ENCODE results near the gene RALGPS2. TPM values are rescaled to one million over a fixed set of nuclear protein-coding genes. Genes with fewer than 3 reads are reported as not detected.

Gene RALGPS2
- total RNA-seq, 1 donor from 2014 or later: 34.8 TPM

GRCh38 chr1:178867670-178868069, 142.6 kb downstream of the RALGPS2 start:
- DNase-seq: peak; percentile 14

DNA sequence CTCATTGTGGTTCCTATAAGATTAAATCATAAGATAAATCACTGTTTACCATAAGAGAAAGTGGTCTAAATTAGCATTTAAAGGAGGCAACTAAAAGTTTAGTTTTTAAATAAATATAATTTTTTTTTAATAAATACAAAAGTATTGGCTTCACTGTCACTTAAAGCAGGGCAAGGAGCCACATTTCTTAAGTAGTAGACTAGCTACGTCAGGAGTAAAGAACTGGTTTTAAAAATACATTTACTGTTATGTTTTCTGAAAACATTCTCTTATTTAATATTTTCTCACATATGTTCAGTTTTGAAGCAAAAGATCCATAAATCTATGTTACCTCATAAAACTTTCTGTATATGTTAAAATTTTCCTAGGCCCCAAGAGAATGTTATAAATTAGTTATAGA, 143.7 kb downstream of the RALGPS2 start:
- peak; percentile 51 for DNase-seq

GRCh38 chr1:178869119-178869697, 144.2 kb downstream of the RALGPS2 start:
- DNase-seq: peak; percentile 43

- no peak for DNase-seq
Measured at GRCh38 chr1:178870221-178870620, 145.2 kb downstream of the RALGPS2 start.

GRCh38 chr1:178870944-178871343, 145.9 kb downstream of the RALGPS2 start, which contains the start of gene ANGPTL1:
ANGPTL1 (minus strand) TSS chr1:178871077; CDS start chr1:178865776, 5,301 bp downstream.
- peak; percentile 89 for DNase-seq

GRCh38 chr1:178871551-178872320, 146.7 kb downstream of the RALGPS2 start:
- DNase-seq: peak; percentile 20

DNA sequence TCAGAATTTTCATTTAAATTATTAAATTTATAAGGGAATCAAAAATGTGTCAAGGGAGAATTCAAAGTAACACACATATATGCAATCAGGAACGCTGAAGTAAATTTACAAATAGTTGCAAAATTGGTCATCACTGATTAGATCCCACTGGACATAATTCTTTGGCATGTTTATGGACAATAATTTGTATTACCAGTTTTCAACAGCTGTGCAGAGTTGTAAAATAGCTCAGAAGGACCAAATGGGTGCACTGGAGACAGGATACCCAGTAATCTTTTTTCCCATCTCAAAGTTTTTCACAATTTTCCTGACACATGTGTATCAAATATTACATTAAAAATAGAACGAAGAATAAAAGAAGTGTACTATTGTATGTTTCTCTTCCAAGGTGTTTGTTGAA, 149.9 kb downstream of the RALGPS2 start:
- DNase-seq: no peak

DNA sequence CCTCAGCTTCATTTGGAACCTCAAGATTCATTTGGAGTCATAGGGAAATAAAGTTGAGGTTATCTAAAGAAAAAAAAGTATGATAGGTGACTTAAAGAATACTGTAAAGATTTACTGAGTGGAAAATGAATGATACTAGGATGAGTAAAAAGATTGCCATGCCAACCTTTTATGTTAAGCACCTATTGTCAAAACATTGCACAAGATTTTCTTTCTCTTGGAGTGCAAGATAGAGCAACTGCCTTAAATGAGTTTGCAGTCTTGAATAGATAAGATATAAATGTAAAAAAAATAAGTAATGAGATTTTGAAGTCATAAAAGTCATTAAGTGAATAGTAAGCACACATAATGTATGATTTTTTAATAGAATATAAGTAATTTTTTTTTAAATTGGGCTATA, 150.9 kb downstream of the RALGPS2 start:
- no peak for DNase-seq

DNA sequence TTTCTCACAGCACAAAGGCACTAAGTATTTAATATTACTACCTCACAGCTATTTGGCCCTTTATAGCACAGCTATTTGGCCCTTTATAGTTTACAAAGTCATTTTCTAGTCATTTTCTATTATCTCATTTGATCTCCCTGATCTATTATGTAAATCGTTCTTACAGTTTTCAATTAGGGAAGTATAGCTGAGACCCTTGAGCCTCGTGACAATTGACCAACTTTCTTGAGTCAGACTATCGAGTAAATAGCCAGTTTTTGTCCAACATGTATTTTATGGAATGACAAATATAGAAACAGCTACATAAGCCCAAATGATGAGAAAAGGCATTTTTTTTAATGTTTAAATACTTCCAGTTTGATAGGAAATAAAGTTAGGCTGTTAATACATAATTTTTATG, 152.9 kb downstream of the RALGPS2 start:
- no peak for DNase-seq

DNA sequence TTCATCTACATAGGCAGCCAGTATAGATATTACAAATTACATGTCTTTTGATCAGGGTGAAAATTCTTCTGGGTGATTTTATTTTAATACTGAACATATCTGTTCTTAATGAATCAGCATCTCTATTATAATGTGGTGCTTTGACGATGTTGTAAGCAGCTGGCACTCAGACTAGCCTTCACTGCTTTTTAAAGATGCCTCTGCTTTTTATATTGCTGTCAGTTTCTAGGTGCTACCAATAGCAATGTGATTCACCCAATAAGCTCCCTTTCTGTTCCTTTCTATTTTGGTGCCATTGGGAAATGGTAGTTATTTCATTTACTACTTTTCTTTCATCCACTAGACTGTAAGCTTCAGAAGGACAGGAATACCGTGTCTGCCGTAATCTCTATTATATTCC, 156.9 kb downstream of the RALGPS2 start:
- DNase-seq: no peak

DNA sequence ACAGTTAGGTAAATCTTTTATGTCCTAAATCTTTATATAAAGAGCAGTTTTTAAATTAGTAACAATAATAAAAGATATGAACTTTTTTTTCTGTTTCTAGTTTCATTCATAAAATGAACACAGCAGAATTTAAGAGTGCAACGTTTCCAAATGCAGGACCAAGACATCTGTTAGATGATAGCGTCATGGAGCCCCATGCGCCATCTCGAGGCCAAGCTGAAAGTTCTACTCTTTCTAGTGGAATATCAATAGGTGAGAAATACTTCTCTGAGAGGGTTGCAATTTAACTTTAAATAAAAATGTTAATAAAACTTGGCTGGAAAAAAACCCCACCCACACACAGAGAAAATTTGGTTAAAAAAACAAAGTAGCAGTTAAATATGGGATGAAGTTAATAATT, 160.8 kb downstream of the RALGPS2 start:
- DNase-seq: no peak

DNA sequence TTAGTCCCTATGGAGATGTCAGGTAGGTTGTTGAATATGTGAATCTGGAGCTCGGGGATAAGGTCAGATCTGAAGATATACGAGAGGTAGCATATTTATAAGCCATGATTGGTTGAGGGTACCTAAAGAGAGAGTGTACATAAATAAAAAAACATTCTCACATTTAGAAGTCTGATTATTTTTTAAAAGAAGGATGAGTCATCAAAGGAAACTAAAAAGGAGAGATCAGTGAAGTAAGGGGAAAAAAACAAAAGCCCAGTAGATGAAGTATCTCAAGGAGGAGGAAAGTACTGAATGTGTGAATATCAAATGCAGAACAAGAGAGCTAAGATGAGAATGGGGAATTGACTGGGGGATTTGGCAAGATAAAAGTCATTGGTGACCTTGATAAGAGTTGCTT, 161.5 kb downstream of the RALGPS2 start:
- no peak for DNase-seq

DNA sequence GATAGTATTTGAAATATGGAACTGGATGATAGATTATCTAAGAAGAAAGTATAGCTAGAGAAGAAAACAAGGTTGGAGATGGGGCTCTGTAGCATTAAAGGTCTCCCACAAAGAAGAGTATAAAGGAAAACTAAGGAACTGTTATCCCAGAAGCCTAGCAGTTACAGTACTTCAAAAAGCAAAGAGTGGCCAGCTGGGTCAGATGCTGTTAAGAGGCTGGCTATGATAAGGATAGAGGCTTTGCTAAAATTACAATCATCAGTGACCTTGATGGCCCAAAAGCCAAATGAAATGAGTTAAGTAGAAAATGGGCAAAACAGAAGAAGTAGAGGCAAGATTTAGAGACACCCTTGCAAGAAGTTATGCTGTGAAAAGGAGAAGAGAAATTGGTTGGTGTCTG, 170.9 kb downstream of the RALGPS2 start:
- DNase-seq: no peak

DNA sequence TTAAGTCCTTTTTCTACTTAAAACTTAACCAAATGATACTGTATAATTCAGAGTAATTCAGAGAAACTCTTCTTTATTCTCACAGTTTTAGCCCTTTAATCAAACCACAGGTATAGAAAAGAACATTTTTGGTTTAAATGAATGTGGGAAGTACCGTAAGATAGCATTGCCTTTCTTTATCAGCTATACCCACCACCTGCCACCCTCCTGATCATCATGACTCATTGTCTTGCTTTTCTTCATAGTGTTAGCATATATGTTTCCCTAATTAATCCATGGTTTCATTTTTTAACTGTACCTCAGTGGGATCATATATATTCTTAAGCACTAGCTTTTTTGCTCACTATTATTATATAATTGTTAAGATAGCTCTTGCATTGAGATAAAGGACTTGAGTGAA, 173.4 kb downstream of the RALGPS2 start:
- DNase-seq: no peak

- DNase-seq: no peak
Measured at GRCh38 chr1:178899402-178899801, 174.4 kb downstream of the RALGPS2 start.

DNA sequence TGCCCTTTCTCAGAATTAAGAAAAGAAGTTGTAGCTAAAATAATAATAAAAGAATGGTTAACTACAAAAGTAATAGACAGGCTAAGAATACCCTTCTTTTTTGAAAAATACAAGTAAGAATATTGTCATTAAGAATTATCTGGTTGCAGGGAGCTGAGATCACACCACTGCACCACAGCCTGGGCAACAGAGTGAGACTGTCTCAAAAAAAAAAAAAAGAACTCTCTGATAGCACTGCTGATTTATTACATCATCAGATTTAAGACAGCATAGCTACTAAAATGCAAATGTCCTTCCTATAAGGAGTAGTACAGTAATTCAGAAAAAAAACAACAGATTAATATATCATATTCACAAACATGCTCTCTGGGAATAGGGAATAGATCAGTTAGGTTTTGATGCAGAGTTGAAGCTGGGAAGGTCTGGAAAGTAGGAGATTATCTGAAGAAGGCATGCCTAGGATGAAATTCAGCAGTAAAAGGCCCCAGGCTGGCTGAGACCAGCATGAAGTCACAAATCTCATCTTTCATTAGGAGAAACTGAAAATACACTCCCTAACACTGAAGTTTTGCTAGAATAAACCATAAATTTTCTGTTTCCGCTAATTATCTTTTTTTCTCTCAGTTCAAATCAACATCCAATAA, 176.6 kb downstream of the RALGPS2 start:
- no peak for DNase-seq

DNA sequence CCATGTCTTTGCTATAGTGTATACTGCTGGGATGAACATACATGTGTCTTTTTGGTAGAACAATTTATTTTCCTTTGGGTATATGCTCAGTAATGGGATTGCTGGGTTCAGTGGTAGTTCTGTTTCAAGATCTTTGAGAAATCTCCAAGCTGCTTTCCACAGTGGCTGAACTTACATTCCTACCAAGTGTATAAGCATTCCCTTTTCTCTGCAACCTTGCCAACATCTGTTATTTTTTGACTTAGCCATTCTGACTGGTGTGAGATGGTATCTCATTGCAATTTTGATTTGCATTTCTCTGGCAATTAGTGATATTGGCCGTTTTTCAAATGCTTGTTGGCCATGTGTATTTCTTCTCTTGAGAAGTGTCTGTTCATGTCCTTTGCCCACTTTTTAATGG, 183.3 kb downstream of the RALGPS2 start:
- peak; percentile 1 for DNase-seq

GRCh38 chr1:178910023-178910422, 185.0 kb downstream of the RALGPS2 start:
- DNase-seq: no peak

GRCh38 chr1:178912597-178912996, 187.6 kb downstream of the RALGPS2 start:
- no peak for DNase-seq

GRCh38 chr1:178916448-178917174, 191.6 kb downstream of the RALGPS2 start:
- DNase-seq: no peak

GRCh38 chr1:178918308-178918707, 193.3 kb downstream of the RALGPS2 start:
- no peak for DNase-seq

- DNase-seq: no peak
Measured at GRCh38 chr1:178918955-178919354, 193.9 kb downstream of the RALGPS2 start.

GRCh38 chr1:178919581-178919980, 194.5 kb downstream of the RALGPS2 start:
- DNase-seq: no peak
